Activated CD8-positive, alpha-beta memory T cell treated with anti-CD3 and anti-CD28 coated beads for 4 hours (primary cell): Measurements from ENCODE around the gene FBXO27.
A peak's percentile ranks its signal among the peaks of the same experiment; 100 is the strongest.
"Not testable (repeated sequence)": the region's sequence is repeated elsewhere in the genome, so short reads cannot be mapped to it uniquely, and the experiment has no call there.

Experiments
- DNase-seq, 2 donors: peaks; one replicate each; pipeline ENCODE4 v3.0.0-alpha.2; 2020; ENCODE audit warnings: low read depth in 2 of 2

Gene FBXO27, protein sequence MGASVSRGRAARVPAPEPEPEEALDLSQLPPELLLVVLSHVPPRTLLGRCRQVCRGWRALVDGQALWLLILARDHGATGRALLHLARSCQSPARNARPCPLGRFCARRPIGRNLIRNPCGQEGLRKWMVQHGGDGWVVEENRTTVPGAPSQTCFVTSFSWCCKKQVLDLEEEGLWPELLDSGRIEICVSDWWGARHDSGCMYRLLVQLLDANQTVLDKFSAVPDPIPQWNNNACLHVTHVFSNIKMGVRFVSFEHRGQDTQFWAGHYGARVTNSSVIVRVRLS

DNA sequence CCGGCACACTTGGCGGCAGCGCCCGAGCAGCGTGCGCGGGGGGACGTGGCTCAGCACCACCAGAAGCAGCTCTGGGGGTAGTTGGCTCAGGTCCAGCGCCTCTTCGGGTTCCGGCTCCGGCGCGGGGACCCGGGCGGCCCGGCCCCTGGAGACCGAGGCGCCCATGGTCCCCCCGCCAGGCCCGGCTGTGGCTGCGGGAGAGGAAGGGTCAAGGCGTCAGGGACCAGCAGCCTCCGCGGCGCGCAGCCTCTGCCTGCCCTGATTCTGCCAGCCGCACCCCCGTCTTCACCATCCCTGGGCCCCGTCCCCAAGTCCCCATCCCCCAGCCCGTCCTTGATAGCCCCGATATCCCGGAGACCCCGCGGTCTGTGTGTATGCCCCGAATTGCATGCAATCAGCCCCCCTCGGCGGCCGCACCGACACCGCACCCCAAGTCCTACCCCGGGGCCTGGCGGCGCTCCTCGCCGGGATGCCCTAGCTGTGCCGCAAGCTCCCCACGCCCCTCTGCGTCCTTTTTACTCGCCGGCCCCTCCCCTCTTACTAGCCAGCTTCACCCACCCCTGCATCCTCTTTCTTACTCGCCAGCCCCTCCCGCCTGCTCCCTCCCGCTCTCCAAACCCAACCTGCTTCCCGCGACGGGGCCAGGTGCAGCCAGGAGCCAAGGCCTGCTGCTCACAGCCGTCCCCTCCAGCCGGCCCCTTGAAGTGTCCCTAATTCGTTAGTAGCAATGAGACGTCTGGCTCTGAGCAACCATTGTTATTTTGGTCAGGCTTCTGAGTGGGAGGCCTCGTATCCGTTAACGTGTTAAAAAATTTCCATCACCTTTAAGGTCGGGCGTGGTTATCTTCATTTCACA is at the start of gene FBXO27:
Gene FBXO27 (minus strand): TSS at position 487 of the 856 bp plus-strand sequence. CDS start 322 bp downstream, at position 165.
- DNase-seq = no peak

DNA sequence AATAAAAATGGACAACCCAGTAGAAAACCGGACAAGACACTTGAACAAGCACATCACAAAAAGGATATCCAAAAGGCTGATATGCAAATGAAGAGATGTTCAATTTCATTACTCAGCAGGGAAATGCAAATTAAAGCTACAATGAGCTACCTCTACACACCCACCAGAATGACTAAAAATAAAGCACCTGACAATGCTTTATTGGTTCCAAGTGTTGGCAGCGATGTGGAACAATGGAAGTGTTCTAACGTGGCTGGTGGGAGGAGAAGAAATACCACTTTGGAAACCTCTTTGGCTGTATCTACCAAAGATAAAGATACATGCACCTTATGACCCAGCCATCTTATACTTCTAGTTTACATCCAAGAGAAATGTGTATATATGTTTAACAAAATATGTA is 48.1 kb upstream of the FBXO27 start:
- no peak for DNase-seq

DNA sequence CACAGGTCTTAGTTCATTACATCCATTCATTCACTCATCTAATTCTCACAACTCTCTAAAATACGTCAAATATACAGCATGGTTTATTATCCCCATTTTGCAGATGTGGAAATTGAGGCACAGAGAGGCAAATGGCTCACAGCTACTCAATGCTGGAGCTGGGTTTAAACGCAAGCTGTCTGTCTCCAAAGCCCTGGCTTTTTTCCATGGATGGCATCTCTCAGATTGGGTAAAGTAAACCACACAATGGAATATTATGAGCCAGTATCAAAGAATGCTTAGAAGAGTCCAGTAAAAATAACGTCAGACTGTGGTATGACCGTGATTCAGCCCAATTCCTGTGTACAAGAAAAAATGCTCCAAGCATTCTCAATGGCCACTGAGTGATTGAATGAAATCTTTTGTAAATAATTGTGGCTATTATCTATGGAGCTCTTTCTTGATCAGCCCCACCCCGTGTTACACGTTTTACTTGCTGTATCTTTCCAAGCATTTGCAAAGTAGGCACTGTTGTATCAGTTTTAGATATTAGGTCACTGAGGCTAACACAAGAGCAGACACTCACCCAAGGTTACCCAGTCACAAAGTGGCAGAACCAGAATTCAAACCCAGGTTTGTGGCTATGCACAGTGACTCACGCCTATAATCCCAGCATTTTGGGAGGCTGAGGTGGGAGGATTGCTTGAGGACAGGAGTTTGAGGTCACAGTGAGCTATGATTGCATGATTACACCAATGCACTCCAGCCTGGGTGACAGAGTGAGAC is 46.3 kb upstream of the FBXO27 start:
- no peak for DNase-seq

DNA sequence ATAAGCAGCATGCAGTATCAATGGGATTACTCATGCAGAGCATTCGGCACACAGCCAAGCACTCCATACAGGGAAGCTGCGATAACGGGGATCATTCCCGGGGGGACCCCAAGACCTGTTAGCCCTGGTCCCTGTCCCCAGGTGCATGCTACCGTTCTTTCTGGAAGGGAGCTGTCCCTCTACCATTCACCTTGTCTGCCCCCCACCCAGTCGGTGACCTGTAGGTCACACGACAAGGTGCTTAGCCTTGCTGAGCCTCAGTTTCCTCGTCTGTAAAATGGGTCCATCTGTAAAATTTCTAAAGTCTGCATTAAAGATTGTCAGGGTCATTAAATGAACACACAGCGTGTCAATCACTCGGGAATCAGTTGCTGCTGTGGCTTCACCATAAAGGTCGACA is 45.0 kb upstream of the FBXO27 start:
- no peak for DNase-seq

DNA sequence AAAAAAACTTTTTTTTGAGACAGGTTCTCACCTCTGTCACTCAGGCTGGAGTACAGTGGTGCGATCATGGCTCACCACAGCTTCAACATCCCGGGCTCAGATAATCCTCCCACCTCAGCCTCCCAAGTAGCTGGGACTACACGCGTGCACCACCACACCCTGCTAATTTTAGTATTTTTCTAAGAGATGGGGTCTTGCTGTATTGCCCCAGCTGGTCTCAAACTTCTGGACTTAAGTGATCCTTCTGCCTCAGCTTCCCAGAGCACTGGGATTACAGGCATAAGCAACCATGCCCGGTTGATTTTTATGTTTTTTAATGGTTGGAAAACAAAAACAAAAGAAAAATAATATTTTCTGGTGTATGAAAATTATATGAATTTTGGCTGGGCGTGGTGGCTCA is 42.6 kb upstream of the FBXO27 start:
- DNase-seq = no peak

DNA sequence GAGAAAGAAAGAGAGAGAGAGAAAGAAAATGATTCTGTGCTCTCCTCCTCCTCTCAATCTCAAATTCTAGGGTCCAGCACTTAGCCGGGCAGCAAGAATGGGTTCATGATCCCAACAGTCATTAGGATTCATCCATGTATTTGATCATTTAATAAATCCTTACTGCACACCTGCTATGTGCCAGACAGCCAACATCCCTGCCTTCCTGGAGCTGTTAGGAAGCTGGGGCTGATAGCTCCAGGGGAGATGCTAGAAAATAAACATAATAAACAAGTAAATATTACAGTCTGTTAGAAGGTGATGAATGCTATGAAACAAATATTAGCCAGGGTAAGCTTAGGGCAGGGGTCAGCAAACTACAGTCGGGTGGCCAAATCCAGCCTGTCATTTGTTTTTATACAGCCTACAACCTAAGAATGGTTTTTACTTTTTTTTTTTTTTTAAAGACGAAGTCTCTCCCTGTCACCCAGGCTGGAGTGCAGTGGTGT is 41.9 kb upstream of the FBXO27 start:
- DNase-seq = no peak

DNA sequence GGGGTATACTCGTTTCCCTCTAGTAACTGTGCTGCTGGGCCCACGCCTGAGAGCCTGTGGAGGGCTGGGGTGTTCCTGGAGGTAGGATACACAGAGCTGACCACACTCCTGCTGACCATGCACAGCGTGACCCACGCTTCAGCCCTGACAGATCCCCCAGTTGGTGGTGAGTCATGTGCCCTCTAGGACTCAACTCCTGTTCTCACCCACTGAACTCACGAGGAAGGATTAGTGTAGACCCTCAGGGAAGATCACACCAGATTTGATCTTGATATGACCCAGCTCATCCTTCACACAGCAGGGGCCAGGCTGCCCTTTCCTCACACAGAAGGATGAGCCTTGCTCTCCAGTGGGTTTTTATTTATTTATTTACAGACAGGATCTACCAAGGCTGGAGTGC is 38.5 kb upstream of the FBXO27 start:
- no peak for DNase-seq

DNA sequence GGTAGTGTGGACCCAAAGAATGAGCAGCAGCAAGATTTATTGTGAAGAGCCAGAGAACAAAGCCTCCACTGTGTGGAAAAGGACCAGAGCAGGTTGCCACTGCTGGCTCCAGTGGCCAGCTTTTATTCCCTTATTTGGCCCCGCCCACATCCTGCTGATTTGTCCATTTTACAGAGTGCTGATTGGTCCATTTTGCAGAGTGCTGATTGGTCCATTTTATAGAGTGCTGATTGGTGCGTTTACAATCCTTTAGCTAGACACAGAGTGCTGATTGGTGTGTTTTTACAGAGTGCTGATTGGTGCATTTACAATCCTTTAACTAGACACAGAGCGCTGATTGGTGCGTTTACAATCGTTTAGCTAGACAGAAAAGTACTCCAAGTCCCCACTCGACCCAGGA is 35.9 kb upstream of the FBXO27 start:
- DNase-seq = not testable (repeated sequence)

DNA sequence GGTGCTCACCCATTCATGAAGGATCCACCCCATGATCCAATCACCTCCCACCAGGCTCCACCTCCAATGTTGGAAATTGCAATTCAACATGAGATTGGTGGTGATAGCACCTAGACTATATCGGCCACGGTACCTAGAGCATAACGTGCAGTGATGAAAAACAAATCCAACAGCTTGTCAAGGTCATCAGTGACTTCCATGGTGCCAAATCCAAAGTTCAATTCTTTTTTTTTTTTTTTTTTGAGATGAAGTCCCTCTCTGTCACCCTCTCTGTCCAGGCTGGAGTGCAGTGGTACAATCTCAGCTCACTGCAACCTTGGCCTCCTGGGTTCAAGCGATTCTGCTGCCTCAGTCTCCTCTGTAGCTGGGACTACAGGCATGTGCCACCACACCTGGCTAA is 34.8 kb upstream of the FBXO27 start:
- DNase-seq = no peak

DNA sequence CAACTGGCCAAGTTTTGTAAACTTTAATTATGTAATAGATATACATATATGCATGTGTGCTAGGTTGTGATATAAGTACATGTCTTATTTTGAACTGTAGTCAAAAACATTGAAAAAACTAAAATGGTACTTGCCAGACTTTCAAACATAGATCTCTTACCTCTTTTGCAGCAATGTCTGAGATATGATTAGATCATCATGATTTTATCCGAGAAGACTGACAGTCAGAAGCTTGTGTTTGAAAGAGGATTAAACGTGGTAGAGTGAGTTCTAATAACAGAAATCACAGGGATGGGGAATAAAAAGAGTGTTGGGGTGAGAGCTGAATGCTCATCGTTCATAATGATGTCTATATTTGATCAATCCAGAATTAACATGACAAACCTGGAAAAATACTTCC is 33.6 kb upstream of the FBXO27 start:
- DNase-seq = no peak

DNA sequence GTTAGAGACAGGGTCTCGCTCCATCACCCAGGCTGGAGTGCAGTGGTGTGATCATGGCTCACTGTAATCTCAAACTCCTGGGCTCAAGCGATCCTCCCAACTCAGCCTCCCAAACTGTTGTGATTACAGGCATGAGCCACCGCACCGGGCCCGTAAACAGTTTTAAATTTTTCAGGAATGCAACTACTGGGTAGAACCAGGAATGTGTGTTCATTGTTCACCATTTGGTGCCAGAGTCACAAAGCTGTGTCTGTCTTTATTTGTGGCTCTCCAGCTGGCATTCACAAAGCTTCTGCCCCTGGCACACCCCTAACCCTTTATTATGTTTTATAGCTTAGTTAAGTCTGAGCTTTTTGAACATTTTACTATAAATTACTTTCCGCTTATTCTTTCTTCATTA is 32.1 kb upstream of the FBXO27 start:
- DNase-seq = no peak

DNA sequence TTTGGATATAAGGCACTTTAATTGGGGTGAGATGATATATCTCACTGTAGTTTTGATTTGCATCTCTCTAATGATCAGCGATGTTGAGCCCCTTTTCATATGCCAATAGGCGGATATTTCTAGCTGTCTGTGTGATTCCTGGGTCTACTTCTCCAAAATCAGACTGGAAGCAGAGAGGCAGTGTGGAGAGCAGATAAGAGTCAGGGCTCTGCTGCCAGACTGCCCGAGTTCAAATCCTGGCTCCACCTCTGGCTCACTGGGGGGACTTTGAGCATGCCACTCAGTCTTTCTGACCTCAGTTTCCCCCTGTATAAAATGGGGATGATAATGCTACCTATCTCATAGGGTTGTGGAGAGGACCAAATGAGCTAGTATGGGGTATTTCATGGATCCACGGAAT is 27.8 kb upstream of the FBXO27 start:
- no peak for DNase-seq

DNA sequence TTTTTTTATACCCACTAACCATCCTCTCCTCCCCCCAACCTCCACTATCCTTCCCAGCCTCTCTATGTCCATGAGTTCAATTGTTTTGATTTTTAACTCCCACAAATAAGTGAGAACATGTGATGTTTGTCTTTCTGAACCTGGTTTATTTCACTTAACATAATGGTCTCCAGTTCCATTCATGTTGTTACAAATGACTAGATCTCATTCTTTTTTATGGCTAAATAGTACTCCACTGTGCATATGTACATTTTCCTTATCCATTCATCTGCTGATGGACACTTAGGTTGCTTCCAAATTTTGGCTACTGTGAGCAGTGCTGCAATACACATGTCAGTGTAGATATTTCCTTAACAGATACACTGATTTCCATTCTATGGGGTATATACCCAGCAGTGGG is 27.0 kb upstream of the FBXO27 start:
- no peak for DNase-seq

DNA sequence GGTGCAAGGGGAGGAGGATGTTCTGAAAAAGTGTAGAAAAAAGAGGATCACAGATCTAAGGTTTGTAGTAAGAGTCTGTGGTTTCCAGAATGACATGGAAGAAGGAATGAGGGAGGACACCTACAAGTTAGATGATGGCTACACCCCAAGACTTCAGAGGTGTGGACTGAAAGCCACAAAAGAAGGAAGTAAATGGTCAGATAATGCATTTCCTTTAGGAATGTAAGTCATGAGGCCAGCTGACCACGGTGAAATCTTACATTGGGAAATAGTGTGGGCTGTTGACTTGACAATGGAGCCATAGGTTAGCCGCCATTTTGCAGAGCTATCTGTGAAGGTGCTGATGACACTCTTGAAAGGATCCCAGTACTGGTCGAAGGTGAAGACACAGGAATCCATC is 25.3 kb upstream of the FBXO27 start:
- no peak for DNase-seq

DNA sequence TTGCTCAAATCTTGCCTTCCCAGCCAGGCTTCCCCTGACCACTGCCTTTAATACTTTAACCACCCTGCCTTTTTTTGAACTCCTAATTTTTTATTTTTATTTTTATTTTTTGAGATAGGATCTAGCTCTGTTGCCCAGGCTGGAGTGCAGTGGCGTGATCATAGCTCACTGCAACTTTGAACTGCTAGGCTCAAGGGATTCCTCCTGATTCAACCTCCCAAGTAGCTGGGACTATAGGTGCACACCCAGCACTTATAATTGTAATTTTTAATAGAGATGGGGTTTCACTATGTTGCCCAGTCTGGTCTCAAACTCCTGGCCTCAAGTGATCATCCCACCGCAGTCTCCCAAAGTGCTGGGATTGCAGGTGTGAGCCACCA is 21.7 kb upstream of the FBXO27 start:
- DNase-seq = no peak

DNA sequence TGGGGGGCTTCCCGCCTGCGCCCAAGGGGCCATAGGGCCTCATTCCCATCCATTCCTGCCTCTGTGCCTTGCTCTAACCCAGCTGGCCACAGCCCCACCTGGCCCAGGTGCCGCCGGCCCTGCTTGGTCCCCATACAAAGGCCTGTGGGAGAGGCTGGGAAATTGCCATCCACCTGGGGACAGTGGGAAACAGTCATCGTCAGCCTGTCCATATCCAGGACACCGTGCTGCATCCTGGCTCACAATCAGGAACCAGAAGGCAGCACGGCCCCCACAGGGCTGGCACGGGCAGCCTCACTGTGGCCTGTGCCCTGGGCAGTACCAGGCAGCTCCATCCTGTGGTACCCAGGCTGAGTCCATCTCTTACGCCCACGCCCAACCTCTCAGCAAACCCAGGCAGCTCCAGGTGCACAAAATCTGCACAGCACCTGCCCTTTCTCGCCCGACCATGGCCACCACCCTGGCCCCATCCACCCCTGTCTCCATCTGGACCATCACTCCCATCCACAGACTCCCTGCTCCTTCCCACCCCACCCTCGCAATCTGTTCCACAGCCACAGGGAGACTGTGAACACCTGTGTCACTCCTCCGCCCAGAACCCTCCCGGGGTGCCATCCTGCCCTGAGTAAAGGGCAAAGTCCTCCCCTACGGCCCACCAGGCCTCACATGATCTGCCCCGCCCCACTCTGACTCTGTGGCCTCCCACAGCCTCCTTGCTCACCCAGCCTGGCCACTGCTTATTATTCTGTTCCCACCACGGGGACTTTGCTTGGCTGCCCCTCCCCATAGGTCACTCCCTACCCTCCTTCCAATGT is 21.1 kb upstream of the FBXO27 start:
- DNase-seq = no peak

DNA sequence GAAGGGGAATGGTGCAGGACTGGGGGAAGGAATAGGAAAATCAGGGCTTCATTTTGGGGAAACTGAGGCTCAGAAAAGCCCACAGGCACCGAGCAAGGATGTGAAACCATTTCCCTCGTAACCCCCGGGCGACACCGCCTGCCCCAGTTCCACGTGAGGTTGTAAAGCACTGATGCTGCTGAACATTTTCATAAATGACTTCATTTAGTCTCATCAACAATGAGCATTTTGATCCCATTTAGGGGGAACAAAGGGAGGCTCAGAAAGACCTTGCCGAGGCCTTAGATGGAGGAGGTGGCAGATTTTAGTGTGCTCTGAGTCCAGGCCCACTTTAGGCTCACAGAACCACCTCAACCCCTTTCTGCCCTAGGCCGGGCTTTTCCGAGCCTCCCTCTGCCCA is 20.5 kb upstream of the FBXO27 start:
- no peak for DNase-seq

DNA sequence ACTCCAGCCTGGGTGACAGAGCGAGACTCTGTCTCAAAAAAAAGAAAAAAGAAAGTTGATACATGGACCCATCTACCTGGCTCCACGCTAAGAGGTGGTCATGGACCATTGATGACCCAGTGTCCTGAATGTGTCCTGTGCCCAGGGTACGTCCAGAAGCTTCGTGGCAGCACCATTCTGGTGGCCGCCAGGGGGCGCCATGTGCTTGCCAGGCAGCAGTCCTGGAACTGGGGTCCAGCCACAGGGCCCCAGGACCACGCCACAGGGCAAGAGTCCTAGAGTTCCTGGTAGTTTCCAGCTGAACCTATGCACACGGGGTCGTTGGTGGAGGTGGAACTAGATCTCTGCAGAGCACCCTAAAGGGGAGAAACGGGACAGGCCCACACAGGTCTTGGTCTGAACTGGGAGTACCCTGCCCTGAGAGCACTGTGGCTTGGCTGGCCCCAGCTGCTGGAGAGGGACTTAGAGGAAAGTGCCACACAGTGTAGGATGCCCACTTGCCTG is 19.9 kb upstream of the FBXO27 start:
- DNase-seq = peak; percentile 20 to 36

DNA sequence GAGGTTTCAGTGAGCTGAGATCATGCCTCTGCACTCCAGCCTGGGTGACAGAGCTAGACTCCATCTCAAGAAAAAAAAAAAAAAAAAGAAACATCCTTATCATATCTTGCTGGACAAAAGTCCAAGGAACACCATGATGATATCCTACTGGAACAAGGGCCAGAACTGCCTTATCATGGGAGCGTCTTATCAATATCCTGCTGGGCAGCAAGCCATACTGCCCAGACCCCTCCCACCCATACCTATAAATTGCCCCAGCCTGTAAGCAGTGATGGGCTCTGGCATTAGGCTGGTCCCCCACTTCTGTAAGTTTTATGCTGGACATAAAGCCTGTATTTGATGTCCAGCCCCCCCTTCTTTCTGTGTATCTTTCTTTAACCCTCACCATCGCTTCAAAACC is 14.7 kb upstream of the FBXO27 start:
- no peak for DNase-seq

DNA sequence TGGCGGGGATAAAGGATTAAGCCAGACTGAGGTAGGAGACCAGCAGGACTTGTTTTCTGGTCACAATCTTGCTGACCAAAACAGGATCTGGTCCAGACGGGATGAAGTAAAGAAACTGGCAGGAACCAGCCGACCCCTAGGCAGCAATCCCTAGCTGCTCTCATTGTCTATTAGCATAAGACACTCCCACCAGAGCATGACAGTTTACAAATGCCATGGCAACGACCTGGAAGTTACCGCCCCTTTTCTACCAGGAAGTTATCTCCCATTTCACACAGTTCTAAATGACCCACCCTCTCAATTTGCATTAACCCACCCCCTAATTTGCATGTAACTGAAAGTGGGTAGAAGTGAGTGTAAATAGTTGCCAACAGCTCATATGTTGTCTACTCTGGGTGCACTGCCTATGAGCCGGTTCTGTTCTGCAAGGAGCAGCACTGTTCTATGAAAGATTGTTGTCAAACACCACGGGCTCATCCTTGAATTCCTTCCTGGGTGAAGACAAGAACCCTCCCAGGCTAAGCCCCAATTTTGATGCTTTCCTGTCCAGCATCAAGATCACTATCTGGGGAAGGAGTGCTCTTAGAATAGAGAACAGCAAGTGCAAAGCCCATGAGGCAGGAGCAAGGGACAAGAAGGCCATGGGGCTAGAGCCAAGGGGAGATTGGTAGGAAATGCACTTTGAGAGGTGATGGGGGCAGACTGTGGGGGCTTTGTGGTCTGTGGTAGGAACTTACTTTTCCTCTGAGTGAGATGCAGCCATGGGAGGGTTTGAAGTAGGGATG is 13.9 kb upstream of the FBXO27 start:
- DNase-seq = no peak

DNA sequence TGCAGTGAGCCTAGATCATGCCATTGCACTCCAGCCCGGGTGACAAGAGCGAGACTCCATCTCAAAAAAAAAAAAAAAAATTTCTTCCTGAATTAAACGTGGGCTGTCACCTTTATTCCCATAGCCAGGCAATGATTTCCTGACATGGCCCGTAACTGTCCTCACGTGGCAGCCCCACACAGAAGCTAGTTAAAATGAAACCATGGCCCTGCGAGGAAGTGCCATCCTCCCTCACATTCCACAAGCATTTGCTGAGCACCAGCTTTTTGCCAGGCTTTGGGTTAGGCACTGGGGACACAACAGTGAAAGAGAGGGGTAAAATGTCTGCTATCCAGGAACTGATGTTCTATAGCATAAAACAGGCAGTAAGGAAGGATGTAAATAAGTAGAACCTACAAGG is 13.2 kb upstream of the FBXO27 start:
- no peak for DNase-seq
